Activated T-helper 2 cell treated with anti-CD3 and anti-CD28 coated beads, Interferon-gamma antibody, Interleukin-2, Interleukin-4, amounts not matched to agents 10 μg/mL and 5 μg/mL and 100 μg/mL, durations not matched to agents 14 hours and 24 hours and 36 hours (primary cell): ENCODE results near the gene DYDC2. TPM values are rescaled to one million over a fixed set of nuclear protein-coding genes. Genes with fewer than 3 reads are reported as not detected.
"Not testable (repeated sequence)": the region's sequence is repeated elsewhere in the genome, so short reads cannot be mapped to it uniquely, and the experiment has no call there.

ENCODE experiments used
- DNase-seq: peaks from one replicate; pipeline ENCODE4 v3.0.0; 2021; ENCODE audit warnings: low spot score
- H3K27ac Mint-ChIP-seq: one replicate; pipeline ENCODE4 v1.8.0; 2021; ENCODE audit warnings: mixed read lengths
- H3K27me3 Mint-ChIP-seq: one replicate; pipeline ENCODE4 v1.8.0; 2021; ENCODE audit warnings: low read depth, mixed read lengths
- H3K36me3 Mint-ChIP-seq: one replicate; pipeline ENCODE4 v1.8.0; 2021; ENCODE audit warnings: low read depth, mixed read lengths
- H3K4me1 Mint-ChIP-seq: one replicate; pipeline ENCODE4 v1.8.0; 2021; ENCODE audit warnings: low read depth, mixed read lengths
- H3K4me3 Mint-ChIP-seq: one replicate; pipeline ENCODE4 v1.8.0; 2021; ENCODE audit warnings: low read depth, mild to moderate bottlenecking, moderate library complexity, mixed read lengths
- H3K9me3 Mint-ChIP-seq: one replicate; pipeline ENCODE4 v1.8.0; 2021; ENCODE audit warnings: mixed read lengths
- intact Hi-C: fragments of 100-400 bp; cut with micrococcal nuclease; formaldehyde crosslinking; loops from one replicate; pipeline ENCODE4 v1.15.1; 2023
- total RNA-seq: library from RNA; stranded (reverse); gene quantifications from 2 replicates; pipeline ENCODE4 v1.2.3, GENCODE V29; 2022

DYDC2 gene
- total RNA-seq, 1 donor from 2014 or later, result not detected

DNA sequence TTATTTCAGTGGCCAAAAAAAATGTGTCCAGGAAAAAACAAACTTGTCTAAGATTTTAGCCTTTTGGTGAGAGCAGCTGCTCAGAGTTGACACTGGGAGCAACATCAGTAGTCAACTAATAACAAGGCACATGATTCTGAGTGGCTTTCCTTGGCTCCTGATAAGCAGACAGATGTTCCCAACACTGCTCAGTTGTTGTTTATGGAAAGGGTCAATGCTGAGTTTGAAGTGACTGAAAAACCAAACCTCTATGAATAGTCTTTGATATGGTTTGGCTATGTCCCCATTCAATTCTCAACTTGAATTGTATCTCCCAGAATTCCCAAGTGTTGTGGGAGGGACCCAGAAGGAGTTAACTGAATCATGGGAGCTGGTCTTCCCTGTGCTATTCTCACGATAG lies 12.3 kb upstream of the DYDC2 start:
- no peaks in the 10 kb centered on the region for H3K9me3 Mint-ChIP-seq
- no peak for DNase-seq
- no peaks in the 10 kb centered on the region for H3K4me1 Mint-ChIP-seq
- no peak overlapping the region for H3K27ac Mint-ChIP-seq
- no peak overlapping the region for H3K4me3 Mint-ChIP-seq
- intact Hi-C loops, result no loop called here
- H3K27me3 Mint-ChIP-seq, result no peaks in the 10 kb centered on the region
- no peaks in the 10 kb centered on the region for H3K36me3 Mint-ChIP-seq

DNA sequence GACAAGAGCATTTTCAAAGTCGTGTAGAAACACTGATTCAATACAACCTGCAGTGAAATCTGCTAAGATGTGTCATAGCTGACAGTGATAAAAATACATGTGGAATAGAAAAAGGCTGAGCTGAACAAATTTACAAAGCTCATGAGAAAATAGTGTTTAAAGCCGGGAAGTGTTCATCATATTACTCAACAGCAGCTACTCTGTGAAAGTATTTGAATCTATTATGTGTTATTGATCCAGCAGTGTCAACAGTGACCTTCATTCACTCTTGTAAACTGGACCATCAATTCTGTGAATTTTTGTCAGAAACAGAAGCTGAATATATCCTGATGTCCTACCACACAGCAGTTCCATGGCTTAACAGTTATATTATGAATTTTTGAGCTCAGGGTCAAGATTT lies 11.7 kb upstream of the DYDC2 start:
- DNase-seq, result no peak

DNA sequence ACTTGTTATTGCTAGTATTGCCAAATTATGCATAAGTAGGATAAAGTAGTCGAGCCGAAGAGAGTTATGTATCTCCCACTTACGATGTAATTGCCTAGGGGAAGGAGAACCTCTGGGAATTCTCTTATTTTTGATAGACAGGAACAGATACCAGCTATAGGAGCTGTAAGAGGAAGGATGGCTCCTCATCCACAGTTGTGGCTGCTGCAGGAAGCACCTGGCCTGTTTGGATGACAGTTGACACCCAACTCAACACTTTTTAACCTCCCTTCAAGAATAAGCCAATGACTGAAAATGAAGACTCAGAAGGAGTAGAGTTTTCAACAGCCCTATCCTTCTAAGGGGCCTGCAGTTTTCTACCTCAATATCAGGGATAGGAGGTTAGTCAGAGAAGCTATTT lies 6.3 kb upstream of the DYDC2 start:
- H3K4me3 Mint-ChIP-seq, result no peak overlapping the region
- no peak overlapping the region for H3K27ac Mint-ChIP-seq
- peaks cover 22% of the 10 kb centered on the region for H3K27me3 Mint-ChIP-seq
- H3K9me3 Mint-ChIP-seq, result no peaks in the 10 kb centered on the region
- no peak for DNase-seq
- H3K36me3 Mint-ChIP-seq, result no peaks in the 10 kb centered on the region
- H3K4me1 Mint-ChIP-seq, result no peaks in the 10 kb centered on the region
- intact Hi-C loops, result no loop called here

More for the DNA sequence above, 11.7 kb upstream of the DYDC2 start:
- intact Hi-C loops, result no loop called here
- Mint-ChIP-seq H3K27me3 (no peaks in the 10 kb centered on the region), H3K27ac (no peak overlapping the region), H3K9me3 (no peaks in the 10 kb centered on the region), H3K36me3 (no peaks in the 10 kb centered on the region), H3K4me3 (no peak overlapping the region), H3K4me1 (no peaks in the 10 kb centered on the region)

DNA sequence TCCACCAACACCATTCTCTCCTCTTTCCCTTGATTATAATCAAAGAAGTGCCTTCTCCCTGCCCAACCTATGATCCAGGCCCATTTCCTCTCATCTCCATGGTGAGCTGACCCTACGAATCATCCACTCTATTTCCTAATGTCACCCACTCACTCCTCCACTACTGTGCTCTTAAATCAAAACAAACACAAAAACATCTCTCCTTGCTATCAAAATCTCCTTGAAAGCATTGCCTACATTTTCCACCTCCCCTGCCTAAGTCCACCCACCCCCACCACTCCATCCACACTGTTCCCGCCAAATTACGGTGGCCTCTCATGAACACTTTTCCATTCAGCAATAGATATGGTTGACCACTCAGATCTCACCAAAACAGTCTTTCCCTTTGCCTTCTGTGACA lies 5.4 kb upstream of the DYDC2 start:
- Mint-ChIP-seq H3K36me3 (no peaks in the 10 kb centered on the region), H3K4me1 (no peaks in the 10 kb centered on the region), H3K4me3 (no peak overlapping the region), H3K9me3 (no peaks in the 10 kb centered on the region), H3K27me3 (peaks cover 30% of the 10 kb centered on the region), H3K27ac (no peak overlapping the region)
- DNase-seq, result no peak
- intact Hi-C loops, result no loop called here

DNA sequence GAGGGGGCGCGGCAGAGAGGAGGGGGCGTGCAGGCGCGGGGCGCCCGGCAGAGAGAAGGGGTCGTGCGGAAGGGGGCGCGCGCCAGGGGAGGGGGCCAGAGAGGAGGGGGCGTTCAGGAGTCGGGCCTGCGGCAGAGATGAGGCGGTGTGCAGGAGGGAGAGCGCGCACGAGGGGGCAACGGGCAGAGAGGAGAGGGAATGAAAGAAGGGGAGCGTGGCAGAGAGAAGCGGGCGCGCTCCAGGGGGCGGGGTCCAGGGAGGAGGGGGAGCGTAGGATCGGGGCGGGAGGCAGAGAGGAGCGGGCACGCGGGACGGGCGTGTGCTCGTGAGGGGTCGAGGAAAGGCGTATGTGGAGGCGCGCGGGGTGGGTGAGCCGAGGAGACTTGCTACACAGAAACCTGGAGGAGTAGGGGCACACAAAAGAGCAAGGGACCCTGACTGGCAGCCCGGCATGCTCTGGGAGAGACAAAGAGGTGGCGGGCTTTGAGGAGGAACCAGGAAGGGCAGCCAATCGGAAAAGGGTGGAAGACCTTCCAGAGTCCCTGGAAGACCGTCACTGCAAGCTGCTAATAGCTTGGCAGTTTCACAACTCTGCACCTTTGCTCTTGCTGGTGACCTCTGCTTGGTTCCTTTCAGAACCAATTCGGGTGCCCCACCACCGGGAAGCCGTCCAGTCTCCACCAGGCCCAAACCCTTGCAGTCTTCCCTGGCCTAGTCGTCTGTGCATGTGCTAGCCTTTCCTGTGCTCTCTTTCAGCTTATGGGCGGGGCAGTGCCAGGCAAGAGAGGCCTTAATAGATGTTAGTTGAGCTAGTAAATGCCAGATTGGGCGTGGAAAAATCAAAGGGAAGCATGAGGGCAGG lies 639 bp downstream of the DYDC2 start:
- Mint-ChIP-seq H3K27me3 (peaks cover 44% of the 10 kb centered on the region), H3K4me1 (peaks cover 2% of the 10 kb centered on the region)

DNA sequence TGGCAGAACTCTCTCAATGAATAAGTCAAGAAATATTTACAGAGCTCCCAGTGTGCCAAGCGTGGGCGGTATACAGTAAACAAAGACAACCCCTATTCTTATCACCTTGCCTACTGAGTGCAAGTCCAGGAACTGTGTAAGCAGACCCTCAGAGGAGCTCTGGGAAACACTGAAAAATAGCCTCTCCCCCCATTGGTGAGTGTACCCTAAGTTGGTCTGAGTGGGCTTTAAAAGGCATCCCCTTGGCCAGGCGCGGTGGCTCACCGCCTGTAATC lies 1.2 kb downstream of the DYDC2 start:
- Mint-ChIP-seq H3K4me3 (no peak overlapping the region), H3K27me3 (peaks cover 40% of the 10 kb centered on the region), H3K4me1 (peaks cover 2% of the 10 kb centered on the region), H3K9me3 (no peaks in the 10 kb centered on the region), H3K27ac (no peak overlapping the region), H3K36me3 (no peaks in the 10 kb centered on the region)
- no peak for DNase-seq
- intact Hi-C loops, result no loop called here

More for the DNA sequence above, 639 bp downstream of the DYDC2 start:
- Mint-ChIP-seq H3K9me3 (no peaks in the 10 kb centered on the region), H3K4me3 (peak overlapping the region; percentile 47), H3K27ac (no peak overlapping the region), H3K36me3 (no peaks in the 10 kb centered on the region)
- intact Hi-C loops, result no loop called here
- no peak for DNase-seq

DNA sequence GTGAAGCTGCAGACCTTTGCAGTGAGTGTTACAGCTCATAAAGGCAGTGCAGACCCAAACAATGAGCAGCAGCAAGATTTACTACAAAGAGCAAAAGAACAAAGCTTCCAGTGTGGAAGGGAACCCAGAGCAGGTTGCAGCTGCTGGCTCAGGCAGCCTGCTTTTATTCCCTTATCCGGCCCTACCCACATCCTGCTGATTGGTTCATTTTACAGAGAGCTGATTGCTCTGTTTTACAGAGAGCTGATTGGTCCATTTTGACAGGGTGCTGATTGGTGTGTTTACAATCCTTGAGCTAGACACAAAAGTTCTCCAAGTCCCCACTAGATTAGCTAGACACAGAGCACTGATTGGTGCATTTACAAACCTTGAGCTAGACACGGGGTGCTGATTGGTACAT lies 2.3 kb downstream of the DYDC2 start:
- DNase-seq, intact Hi-C loops, H3K4me1 Mint-ChIP-seq, H3K27ac Mint-ChIP-seq, H3K36me3 Mint-ChIP-seq, H3K4me3 Mint-ChIP-seq, H3K9me3 Mint-ChIP-seq: not testable (repeated sequence)
- H3K27me3 Mint-ChIP-seq, result peaks cover 37% of the 10 kb centered on the region

DNA sequence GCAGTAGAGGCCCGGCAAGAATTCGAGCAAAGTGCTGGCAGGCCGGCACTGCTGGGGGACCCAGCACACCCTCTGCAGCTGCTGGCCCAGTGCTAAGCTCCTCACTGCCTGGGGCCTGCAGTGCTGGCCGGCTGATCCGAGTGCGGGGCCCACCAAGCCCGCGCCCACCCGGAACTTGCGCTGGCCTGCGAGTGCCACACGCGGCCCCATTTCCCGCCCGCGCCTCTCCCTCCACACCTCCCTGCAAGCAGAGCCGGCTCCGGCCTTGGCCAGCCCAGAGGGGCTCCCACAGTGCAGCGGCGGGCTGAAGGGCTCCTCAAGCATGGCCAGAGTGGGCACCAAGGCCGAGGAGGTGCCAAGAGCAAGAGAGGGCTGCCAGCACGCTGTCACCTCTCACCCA lies 3.1 kb downstream of the DYDC2 start:
- no peaks in the 10 kb centered on the region for H3K9me3 Mint-ChIP-seq
- H3K27ac Mint-ChIP-seq, result no peak overlapping the region
- intact Hi-C loops, result no loop called here
- no peaks in the 10 kb centered on the region for H3K36me3 Mint-ChIP-seq
- no peak overlapping the region for H3K4me3 Mint-ChIP-seq
- no peak for DNase-seq
- peaks cover 38% of the 10 kb centered on the region for H3K27me3 Mint-ChIP-seq
- H3K4me1 Mint-ChIP-seq, result peaks cover 2% of the 10 kb centered on the region

DNA sequence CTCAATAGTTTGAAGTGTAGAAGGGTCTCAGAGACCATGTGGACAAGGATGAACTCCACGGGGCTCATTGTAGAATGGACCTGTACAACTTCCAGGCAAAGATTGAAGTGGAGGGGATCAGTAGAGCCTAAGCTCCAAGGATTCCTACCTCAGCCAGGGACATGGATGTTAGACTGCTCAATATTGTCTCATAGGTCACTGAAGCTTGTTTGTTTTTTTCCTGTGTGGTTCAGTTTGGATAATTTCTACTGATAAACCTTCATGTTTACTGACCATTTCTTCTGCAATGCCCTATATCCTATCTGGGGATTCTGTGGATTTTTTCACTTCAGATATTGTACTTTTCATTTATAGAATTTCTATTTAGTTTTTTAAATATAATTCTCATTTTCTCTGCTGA lies 8.9 kb downstream of the DYDC2 start:
- DNase-seq, result no peak
- Mint-ChIP-seq H3K36me3 (no peaks in the 10 kb centered on the region), H3K9me3 (peaks cover 13% of the 10 kb centered on the region), H3K27me3 (peaks cover 13% of the 10 kb centered on the region), H3K27ac (no peak overlapping the region), H3K4me3 (no peak overlapping the region), H3K4me1 (no peaks in the 10 kb centered on the region)
- intact Hi-C loops, result no loop called here

DNA sequence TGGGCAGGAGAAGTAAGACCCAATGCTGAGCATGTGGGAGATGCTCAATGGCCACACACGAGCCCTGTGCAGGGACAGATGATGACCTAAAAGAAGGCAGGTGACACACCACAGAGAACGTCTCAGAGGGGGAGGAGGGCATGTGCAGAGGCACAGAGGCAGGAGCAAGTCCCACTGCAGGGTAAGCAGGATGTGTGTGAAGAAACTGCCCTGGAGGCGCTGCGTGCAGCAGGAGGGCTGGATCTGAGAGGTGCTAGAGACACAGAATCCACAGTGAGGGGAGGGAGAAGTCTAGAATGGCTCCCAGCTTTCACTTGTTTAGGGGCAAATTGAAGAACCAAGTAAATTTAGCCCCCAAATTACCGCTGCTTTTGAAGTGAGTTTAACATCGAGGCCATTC lies 14.9 kb downstream of the DYDC2 start:
- Mint-ChIP-seq H3K4me1 (no peaks in the 10 kb centered on the region), H3K9me3 (peaks cover 13% of the 10 kb centered on the region), H3K36me3 (no peaks in the 10 kb centered on the region), H3K27me3 (peaks cover 8% of the 10 kb centered on the region), H3K27ac (no peak overlapping the region), H3K4me3 (no peak overlapping the region)
- DNase-seq, result no peak
- intact Hi-C loops, result no loop called here

DNA sequence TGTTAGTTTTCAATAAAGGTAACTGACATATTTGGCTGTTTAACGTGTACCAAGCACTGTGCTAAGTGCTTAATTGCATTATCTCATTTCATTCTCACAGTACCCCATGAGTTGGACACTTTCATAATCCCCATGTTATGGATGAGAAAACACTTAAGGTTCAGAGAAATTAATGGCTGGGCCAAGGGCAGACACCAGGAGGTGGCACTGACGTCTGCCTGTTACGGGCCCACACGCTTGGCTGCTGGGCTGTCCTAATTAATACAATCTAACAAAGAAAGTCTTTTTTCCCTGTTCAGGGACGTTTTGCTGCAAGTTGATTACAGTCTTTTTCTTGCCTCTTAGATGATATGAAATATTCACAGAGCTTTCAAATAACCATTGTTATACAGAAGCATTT lies 16.1 kb downstream of the DYDC2 start:
- peaks cover 5% of the 10 kb centered on the region for H3K9me3 Mint-ChIP-seq
- H3K27ac Mint-ChIP-seq, result no peak overlapping the region
- no peaks in the 10 kb centered on the region for H3K4me1 Mint-ChIP-seq
- no peaks in the 10 kb centered on the region for H3K36me3 Mint-ChIP-seq
- intact Hi-C loops, result no loop called here
- DNase-seq, result no peak
- H3K27me3 Mint-ChIP-seq, result peaks cover 15% of the 10 kb centered on the region
- H3K4me3 Mint-ChIP-seq, result no peak overlapping the region

DNA sequence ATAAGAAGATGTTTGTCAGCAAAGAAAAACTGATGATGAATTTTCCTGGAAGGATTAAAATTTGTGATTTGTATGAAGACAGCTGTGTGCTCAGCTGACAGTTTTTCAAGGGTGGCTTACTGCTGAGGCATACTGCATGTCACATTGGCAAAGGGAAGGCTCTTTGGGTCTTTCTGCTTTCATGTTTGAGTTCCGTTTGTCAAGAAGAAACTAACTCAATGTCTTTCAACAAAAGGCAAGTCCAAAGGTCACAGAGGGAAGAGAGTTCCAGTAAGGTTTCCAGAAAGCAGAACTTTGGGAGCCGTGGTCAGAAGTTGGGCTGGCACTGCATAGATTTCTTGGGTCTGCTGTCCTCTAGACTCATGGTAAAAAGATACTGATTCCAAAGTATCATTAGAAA lies 16.9 kb downstream of the DYDC2 start:
- Mint-ChIP-seq H3K27ac (no peak overlapping the region), H3K4me3 (no peak overlapping the region), H3K36me3 (no peaks in the 10 kb centered on the region), H3K27me3 (peaks cover 12% of the 10 kb centered on the region), H3K9me3 (no peaks in the 10 kb centered on the region), H3K4me1 (peaks cover 5% of the 10 kb centered on the region)
- DNase-seq, result no peak
- intact Hi-C loops, result no loop called here

DNA sequence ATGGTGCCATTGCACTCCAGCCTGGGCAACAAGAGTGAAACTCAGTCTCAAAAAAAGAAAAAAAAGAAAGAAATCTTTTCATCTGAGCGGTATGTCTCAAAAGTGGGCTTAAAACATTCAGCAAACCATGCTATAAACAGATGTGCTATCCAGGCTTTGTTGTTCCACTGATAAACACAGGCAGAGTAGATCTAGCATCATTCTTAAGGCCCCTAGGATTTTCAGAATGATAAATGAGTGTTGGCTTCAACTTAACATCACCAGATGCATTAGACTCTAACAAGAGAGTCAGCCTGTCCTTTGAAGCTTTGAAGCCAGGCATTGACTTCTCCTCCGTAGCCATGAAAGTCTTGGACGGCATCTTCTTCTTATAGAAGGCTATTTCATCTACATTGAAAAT lies 23.1 kb downstream of the DYDC2 start:
- Mint-ChIP-seq H3K4me3 (no peak overlapping the region), H3K9me3 (no peaks in the 10 kb centered on the region), H3K27me3 (peaks cover 20% of the 10 kb centered on the region), H3K36me3 (no peaks in the 10 kb centered on the region), H3K27ac (no peak overlapping the region), H3K4me1 (peaks cover 16% of the 10 kb centered on the region)
- DNase-seq, result no peak
- intact Hi-C loops, result loop anchor here (2.0 to 10.0 kb wide), 6 partner anchors 33 to 568 kb away; partner anchors contain the start of gene SH2D4B

DNA sequence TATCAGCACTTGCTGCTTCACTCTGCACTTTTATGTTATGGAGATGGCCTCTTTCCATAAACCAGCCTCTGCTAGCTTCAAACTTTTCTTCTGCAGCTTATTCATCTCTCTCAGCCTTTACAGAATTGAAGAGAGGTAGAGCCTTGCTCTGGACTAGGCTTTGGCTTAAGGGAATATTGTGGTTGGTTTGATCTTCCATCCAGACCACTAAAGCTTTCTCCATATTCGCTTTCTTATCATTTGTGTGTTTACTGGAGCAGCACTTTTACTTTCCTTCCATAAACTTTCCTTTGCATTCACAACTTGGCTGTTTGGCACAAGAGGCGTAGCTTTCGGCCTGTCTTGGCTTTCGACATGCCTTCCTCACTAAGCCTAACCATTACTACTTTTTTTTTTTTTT lies 23.6 kb downstream of the DYDC2 start:
- Mint-ChIP-seq H3K4me1 (peaks cover 16% of the 10 kb centered on the region), H3K36me3 (no peaks in the 10 kb centered on the region), H3K4me3 (no peak overlapping the region), H3K27me3 (peaks cover 20% of the 10 kb centered on the region), H3K9me3 (no peaks in the 10 kb centered on the region), H3K27ac (no peak overlapping the region)
- intact Hi-C loops, result loop anchor here (5.0 to 10.0 kb wide), 4 partner anchors 155 to 567 kb away; partner anchors contain the start of gene SH2D4B
- DNase-seq, result no peak
